Heart left ventricle (tissue), 16 donors: ENCODE data around the gene NMBR. TPM values are rescaled to one million over a fixed set of nuclear protein-coding genes. Genes with fewer than 3 reads are reported as not detected.

Experiments used
- ATAC-seq, 4 donors: fragments of 200-7000 bp; cut with Tn5 transposase; one replicate each; pipeline ENCODE4 v1.9.1; 2020 to 2022; ENCODE audit warnings: moderate library complexity in 4 of 4, mild to moderate bottlenecking in 3 of 4, moderate number of reproducible peaks in 1 of 4
- DNase-seq, 5 donors: peaks; one replicate each; pipeline ENCODE4 v3.0.0-alpha.2; 2020
- H3K27ac ChIP-seq, 12 donors: fragments of 200-600 bp; sonication (generic) in 4 of 12; one replicate each; pipeline versions ENCODE4 v1.5.0 to v1.8.0; 2016 to 2022; ENCODE audit warnings: mild to moderate bottlenecking in 2 of 12
- H3K27me3 ChIP-seq, 9 donors: fragments of 200-600 bp; sonication (generic) in 2 of 9; one replicate each; pipeline versions ENCODE4 v1.5.1 to v1.8.0; 2016 to 2022; ENCODE audit warnings: mild to moderate bottlenecking in 3 of 9
- H3K36me3 ChIP-seq, 9 donors: fragments of 200-600 bp; sonication (generic) in 2 of 9; one replicate each; pipeline versions ENCODE4 v1.5.0 to v1.8.0; 2018 to 2022; ENCODE audit warnings: mild to moderate bottlenecking in 2 of 9
- H3K4me1 ChIP-seq, 12 donors: fragments of 200-600 bp; sonication (generic) in 4 of 12; one replicate each; pipeline versions ENCODE4 v1.5.0 to v1.8.0; 2016 to 2022; ENCODE audit warnings: mild to moderate bottlenecking in 3 of 12
- H3K4me3 ChIP-seq, 12 donors: fragments of 200-600 bp; sonication (generic) in 4 of 12; one replicate each; pipeline versions ENCODE4 v1.5.0 to v1.8.0; 2017 to 2022; ENCODE audit warnings: mild to moderate bottlenecking in 9 of 12, moderate library complexity in 4 of 12
- H3K9me3 ChIP-seq, 12 donors: fragments of 200-600 bp; sonication (generic) in 4 of 12; one replicate each; pipeline versions ENCODE4 v1.5.0 to v1.8.0; 2016 to 2022; ENCODE audit warnings: mild to moderate bottlenecking in 1 of 12
- POLR2A ChIP-seq, 2 donors: fragments of 450-650 bp; IDR thresholded peaks; one replicate each; pipeline ENCODE4 v1.6.1; 2017; ENCODE audit warnings: antibody characterized with exemption in 2 of 2, mild to moderate bottlenecking in 2 of 2, moderate library complexity in 2 of 2
- WGBS, 4 donors: extraction: QIAGEN DNeasy Blood & Tissue Kit in 2 of 4; methylation state at CpG; one replicate each; pipeline versions ENCODE4 v1.1.5 to v1.1.7; 2013 to 2018; 5-methylcytosine and 5-hydroxymethylcytosine counted together
- intact Hi-C, 10 donors: fragments of 100-400 bp; cut with DNase I; formaldehyde crosslinking; loops; one replicate each; pipeline versions ENCODE4 v1.11.1 to v1.14.2; 2022
- polyA plus RNA-seq, 2 donors: library from polyadenylated mRNA; stranded (reverse); fragments of 200-250 nt; gene quantifications; one replicate each; pipeline ENCODE4 v1.2.3, GENCODE V29; 2013
- total RNA-seq, 9 donors: library from RNA; depleted of rRNA in 2 of 9; stranded (reverse); fragments of >200 nt in 2 of 9; fragmentation: NEBNext Ultra II Directional in 3 of 9; extraction: Animal tissue kit (Norgen Biotek cat#: 25700) in 3 of 9; gene quantifications; one replicate each; pipeline versions ENCODE4 v1.1.0 to v1.2.4, GENCODE V29; 2016 to 2023
- TF ChIP-seq, protein P1 (sequence below), 12 donors: fragments of 200-600 bp; sonication (generic) in 4 of 12; IDR thresholded peaks; one replicate each; pipeline versions ENCODE4 v1.5.0 to v1.8.0; 2018 to 2022; ENCODE audit warnings: antibody characterized with exemption in 12 of 12, mild to moderate bottlenecking in 5 of 12
- donor health status: ischemic (EF 13 %, LVEDD 7.1; RV severe dilation, severe dysfunction).
- donor health status: healthy with polysubstance abuse.
- donor health status: DM: no; HTN: yes; CAD: no.
- donor health status: DM: no; HTN: no; CAD: no.
- donor health status: ischemic (EF 25% LVEDD 6.9; RV normal size, moderate dysfunction).
- donor health status: ischemic (EF 25% LVEDD 5.7; RV mildly dilated, moderate dysfunction).
- donor health status: healthy.
- donor health status: DM: yes; HTN: yes; CAD: no.
- donor health status: ischemic (EF 35%, LVEDD 5.7; RV mildly dilated, moderate dysfunction).
- donor health status: nonischemic (EF 11% LVEDD 7.7; RV severe dilation, severe dysfunction).
- donor health status: DM: yes; HTN: yes; CAD: no.
- donor health status: PGD.
- donor health status: ischemic (EF 29% LVEDD 5.4; RV normal size, mild dysfunction).
- donor health status: nonischemic (EF 23%, LVEDD 6.1; RV moderate dilation, normal function).

Gene NMBR
- total and polyA plus RNA-seq, 11 donors = 0.67 TPM; not detected in 10

DNA sequence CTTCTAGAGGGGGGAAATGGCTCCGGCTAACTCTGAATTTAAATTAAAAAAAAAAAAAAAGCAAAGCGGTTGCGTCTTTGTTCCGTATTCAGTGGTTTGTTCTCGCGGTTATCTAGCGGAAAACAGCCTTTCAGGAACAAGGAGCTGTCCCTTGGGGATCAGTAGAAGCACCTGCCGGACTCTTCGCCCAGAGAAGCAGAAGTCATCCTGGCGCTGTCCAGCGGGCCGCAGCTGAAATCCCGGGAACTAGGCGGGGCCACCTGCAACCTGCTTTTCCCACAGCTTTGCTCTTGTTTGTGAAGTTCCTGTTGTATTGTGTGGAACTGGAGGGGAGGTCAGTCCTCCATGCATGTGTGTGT is 58.1 kb downstream of the NMBR start:
- Histone ChIP-seq H3K4me3 (no peak overlapping the region), H3K27me3 (peaks cover 8 to 32% (median 21%) of the 10 kb centered on the region in 9 donors), H3K36me3 (no peaks in the 10 kb centered on the region), H3K4me1 (peaks cover 0 to 4% (median 0%) of the 10 kb centered on the region in 12 donors), H3K9me3 (no peaks in the 10 kb centered on the region), H3K27ac (no peak overlapping the region)
- ATAC-seq (no peak), DNase-seq (peak in 3 of 5 donors; percentile 17 to 47 (median 27))
- 1 to 5% (median 2%) methylated on average over 14 of the region's 14 CpGs for WGBS, 4 donors
- intact Hi-C loops = no loop called here
- no peak for TF ChIP-seq POLR2A (IDR thresholded peaks at IDR 0.05)
- TF ChIP-seq, protein P1, sequence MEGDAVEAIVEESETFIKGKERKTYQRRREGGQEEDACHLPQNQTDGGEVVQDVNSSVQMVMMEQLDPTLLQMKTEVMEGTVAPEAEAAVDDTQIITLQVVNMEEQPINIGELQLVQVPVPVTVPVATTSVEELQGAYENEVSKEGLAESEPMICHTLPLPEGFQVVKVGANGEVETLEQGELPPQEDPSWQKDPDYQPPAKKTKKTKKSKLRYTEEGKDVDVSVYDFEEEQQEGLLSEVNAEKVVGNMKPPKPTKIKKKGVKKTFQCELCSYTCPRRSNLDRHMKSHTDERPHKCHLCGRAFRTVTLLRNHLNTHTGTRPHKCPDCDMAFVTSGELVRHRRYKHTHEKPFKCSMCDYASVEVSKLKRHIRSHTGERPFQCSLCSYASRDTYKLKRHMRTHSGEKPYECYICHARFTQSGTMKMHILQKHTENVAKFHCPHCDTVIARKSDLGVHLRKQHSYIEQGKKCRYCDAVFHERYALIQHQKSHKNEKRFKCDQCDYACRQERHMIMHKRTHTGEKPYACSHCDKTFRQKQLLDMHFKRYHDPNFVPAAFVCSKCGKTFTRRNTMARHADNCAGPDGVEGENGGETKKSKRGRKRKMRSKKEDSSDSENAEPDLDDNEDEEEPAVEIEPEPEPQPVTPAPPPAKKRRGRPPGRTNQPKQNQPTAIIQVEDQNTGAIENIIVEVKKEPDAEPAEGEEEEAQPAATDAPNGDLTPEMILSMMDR (IDR thresholded peaks at IDR 0.05) = no peak

GRCh38 chr6:142087950-142088857 is 58.7 kb downstream of the NMBR start:
- Histone ChIP-seq H3K27ac (no peak overlapping the region), H3K9me3 (no peaks in the 10 kb centered on the region), H3K27me3 (peaks cover 8 to 32% (median 21%) of the 10 kb centered on the region in 9 donors), H3K36me3 (no peaks in the 10 kb centered on the region), H3K4me3 (no peak overlapping the region), H3K4me1 (peaks cover 0 to 4% (median 0%) of the 10 kb centered on the region in 12 donors)
- WGBS, 4 donors = 15 to 16% (median 16%) methylated on average over 38 to 49 of the region's 49 CpGs
- ATAC-seq = no peak
- TF ChIP-seq, protein P1 (IDR thresholded peaks at IDR 0.05) = no peak
- no peak for TF ChIP-seq POLR2A (IDR thresholded peaks at IDR 0.05)
- DNase-seq = peak in 1 of 5 donors; percentile 32
- intact Hi-C loops = no loop called here

DNA sequence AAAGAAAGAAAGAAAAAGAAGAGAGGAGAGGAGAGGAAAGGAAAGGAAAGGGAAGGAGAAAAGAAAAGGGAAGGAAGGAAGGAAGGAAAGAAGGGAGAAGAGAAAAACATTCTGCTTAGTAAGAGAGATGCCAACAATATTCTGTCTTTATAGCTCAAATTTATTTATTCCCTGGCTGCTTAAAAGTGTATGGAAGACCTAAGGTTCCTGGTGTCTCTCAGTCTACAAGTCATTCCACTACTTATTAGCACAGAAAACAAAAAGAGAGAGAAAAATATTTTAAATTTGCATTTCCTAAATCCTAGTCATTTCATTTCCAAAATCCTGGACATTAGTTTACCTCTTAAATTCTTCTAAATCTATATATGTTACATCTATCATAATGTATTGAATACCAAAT is 67.8 kb downstream of the NMBR start:
- DNase-seq (no peak), ATAC-seq (no peak)
- Histone ChIP-seq H3K36me3 (no peaks in the 10 kb centered on the region), H3K4me3 (no peak overlapping the region), H3K27me3 (no peaks in the 10 kb centered on the region), H3K9me3 (no peaks in the 10 kb centered on the region), H3K27ac (no peak overlapping the region), H3K4me1 (no peaks in the 10 kb centered on the region)
- TF ChIP-seq POLR2A (IDR thresholded peaks at IDR 0.05) = no peak
- TF ChIP-seq, protein P1 (IDR thresholded peaks at IDR 0.05) = no peak
- intact Hi-C loops = no loop called here

DNA sequence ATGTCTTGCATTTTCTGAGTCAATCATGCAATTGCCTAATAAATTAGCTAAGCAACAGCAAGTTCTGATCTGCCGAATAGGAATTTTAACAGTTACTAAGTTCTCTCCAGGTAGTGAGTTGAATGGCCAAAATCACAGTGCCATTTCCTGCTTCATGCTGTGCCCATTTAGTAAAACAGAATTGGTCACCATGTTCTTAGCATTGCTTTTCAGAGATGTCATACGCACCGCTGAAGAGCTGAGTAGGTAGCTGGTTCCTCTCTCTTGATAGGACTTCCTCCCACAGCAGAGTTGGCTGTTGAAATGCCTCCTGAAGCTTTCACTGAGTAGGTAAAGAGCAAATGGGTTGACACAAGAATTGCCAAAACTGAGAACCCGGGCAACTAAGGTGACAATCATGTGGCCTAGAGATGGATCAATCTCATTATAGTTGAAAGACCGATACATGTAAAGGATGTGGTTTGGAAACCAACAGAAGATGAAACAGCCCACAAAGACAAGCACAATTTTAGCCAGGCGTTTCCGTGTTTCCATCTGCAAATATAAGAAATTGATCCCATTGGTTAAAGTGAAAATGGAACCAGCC is 71.3 kb downstream of the NMBR start:
- Histone ChIP-seq H3K27ac (no peak overlapping the region), H3K9me3 (peaks cover 0 to 5% (median 0%) of the 10 kb centered on the region in 12 donors), H3K27me3 (no peaks in the 10 kb centered on the region), H3K4me3 (no peak overlapping the region), H3K36me3 (no peaks in the 10 kb centered on the region), H3K4me1 (no peaks in the 10 kb centered on the region)
- TF ChIP-seq, protein P1 (IDR thresholded peaks at IDR 0.05) = no peak
- no peak for TF ChIP-seq POLR2A (IDR thresholded peaks at IDR 0.05)
- intact Hi-C loops = no loop called here
- WGBS, 4 donors = 89 to 92% (median 92%) methylated on average over 7 of the region's 7 CpGs
- no peak for ATAC-seq
- no peak for DNase-seq
